ENCODE measurements around the gene CAMKK2.

Gene CAMKK2

DNA sequence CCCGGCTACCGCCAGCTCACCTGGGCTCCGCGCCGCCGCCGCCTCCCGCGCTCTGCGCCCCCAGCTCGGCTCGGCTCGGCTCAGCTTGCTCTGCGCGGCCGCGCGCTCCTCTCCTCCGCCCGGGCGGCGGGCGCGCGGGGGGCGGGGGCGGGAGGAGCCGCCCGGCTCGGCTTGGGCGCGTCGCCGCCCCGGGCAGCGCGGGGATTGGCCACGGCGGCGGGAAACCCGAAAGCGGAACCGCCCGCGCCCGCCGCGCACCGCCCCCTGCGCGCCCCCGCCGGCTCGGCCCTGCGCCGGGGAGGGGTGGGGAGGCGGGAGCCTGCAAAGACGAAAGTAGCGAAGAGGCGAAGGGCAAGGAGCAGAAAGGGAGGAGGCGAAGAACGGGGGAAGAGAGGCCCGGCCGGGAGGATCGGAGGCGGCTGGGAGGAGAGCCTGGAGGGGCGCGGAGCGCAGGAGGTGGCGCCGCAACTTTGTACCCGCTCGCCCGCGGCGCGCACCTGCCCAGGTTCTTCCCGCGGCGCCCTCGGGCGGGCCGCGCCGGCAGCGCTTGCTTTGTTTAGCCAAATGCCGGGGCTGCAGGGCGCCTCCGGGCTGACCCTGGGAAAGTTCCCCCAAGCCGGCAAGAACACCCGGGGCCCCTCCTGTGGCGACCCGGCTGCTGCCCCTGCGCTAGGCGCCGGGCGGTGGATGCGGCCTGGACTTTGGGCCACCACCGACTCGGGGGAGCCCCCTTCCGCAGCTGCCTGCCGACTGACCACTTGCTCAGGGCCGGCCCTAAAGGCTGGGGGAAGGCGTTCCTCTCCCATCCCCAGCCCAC is at the start of gene CAMKK2:
TSS of gene CAMKK2 (minus strand) at position 92 of the 817 bp plus-strand sequence. CDS start 22,183 bp downstream, outside the sequence.
- ChIA-PET POLR2A (interaction anchor here (0.6 to 1.7 kb wide), 4 partner anchors 9 to 26 kb away, joined by 3 to 7 read pairs (median 4); no protein-coding TSS in a partner anchor), CTCF (interaction anchor here (0.5 to 1.0 kb wide), 2 partner anchors 146 to 648 kb away, joined by 3 read pairs; no protein-coding TSS in a partner anchor)
- H3K4me3 ChIP-seq (ENCODE audit: low read depth, low read length) = peak within 1 kb of the TSS; percentile 85
- DNase-seq (ENCODE audit: low read depth, low spot score) = no peak
- TF ChIP-seq, protein P1, sequence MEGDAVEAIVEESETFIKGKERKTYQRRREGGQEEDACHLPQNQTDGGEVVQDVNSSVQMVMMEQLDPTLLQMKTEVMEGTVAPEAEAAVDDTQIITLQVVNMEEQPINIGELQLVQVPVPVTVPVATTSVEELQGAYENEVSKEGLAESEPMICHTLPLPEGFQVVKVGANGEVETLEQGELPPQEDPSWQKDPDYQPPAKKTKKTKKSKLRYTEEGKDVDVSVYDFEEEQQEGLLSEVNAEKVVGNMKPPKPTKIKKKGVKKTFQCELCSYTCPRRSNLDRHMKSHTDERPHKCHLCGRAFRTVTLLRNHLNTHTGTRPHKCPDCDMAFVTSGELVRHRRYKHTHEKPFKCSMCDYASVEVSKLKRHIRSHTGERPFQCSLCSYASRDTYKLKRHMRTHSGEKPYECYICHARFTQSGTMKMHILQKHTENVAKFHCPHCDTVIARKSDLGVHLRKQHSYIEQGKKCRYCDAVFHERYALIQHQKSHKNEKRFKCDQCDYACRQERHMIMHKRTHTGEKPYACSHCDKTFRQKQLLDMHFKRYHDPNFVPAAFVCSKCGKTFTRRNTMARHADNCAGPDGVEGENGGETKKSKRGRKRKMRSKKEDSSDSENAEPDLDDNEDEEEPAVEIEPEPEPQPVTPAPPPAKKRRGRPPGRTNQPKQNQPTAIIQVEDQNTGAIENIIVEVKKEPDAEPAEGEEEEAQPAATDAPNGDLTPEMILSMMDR (IDR thresholded peaks at IDR 0.05; ENCODE audit: insufficient read depth, low read length, missing control alignments) = no peak

DNA sequence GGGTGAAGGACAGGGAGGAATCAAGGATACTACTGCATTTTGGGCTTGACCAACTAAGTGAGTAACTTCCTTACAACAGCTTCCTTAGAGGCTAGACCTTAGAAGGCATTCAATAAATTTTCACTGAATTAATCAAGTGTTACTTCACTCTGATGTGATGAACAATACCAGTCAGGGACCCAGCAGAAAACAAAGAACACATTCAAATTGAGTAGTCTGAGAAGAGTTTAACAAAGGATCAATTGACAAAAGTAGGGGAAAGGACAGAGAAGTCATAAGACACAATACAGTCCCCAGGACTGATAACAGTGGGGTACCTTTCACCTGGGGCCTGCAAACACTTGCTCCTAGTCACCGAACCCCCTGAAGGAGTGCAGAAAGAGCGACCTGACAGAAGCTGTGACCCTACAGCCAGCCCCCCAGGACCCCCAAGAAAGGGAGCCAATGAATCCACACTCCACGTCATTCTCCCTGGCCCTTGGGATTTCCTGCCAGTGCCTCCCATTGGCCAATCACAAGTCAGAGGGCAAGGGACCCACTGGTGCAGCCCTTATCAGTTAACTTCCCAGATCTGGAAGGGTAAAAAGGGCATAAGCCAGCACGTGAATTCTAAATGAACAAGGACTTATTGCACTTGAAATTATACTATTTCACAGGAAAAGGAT is 48.8 kb upstream of the CAMKK2 start:
- TF ChIP-seq, protein P1 (IDR thresholded peaks at IDR 0.05; ENCODE audit: insufficient read depth, low read length, missing control alignments) = no peak
- H3K4me3 ChIP-seq (ENCODE audit: low read depth, low read length) = no peak overlapping the region
- no peak for DNase-seq (ENCODE audit: low read depth, low spot score)
- CTCF ChIA-PET = interaction anchor here (1.3 to 7.9 kb wide), 4 partner anchors 11 to 97 kb away, joined by 3 to 117 read pairs (median 30); no protein-coding TSS in a partner anchor
- POLR2A ChIA-PET = no interaction called here

DNA sequence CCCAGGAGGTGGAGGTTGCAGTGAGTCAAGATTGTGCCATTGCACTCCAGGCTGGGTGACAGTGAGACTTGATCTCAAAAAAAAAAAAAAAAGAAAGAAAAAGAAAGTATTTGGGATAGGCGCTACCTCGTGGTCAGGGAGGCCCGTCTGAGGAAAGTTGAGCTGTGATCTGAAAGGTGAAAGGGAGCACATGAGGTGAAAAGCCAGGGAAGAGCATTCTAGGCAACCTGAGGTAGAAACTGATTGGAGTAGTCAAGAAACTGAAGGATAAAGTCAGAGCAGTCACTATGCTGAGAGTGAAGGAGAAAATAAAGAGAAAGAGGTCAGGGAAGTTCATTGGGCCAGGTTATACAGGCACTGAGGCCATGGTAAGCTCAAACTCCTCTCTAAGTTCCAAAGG is 48.0 kb upstream of the CAMKK2 start:
- ChIA-PET POLR2A (no interaction called here), CTCF (interaction anchor here (1.3 to 4.3 kb wide), 3 partner anchors 10 to 98 kb away, joined by 3 to 35 read pairs (median 24); no protein-coding TSS in a partner anchor)
- TF ChIP-seq, protein P1 (IDR thresholded peaks at IDR 0.05; ENCODE audit: insufficient read depth, low read length, missing control alignments) = no peak

DNA sequence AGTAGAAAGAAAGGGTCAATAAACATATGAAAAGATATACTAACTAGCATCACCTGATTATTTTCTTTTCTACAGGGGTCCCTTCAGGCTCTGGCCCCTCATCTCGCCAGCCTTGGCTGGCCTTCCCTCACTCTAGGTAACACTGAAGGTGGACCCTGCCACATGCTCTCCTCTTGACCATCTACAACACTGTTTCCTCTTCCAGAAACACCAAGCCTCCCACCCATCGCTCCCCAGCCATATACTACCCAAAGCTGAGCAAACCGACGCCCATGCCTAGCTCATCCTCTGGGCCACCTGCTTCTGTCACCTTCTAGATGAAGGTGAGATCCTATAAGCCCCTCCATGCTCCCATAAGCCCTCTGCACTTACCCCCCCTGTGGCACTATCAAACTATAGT is 40.9 kb upstream of the CAMKK2 start:
- no peak for DNase-seq (ENCODE audit: low read depth, low spot score)
- ChIA-PET CTCF (interaction anchor here (0.8 to 16.4 kb wide), 8 partner anchors 9 to 106 kb away, joined by 3 to 371 read pairs (median 28); partner anchors contain the start of gene ANAPC5), POLR2A (no interaction called here)
- TF ChIP-seq, protein P1 (IDR thresholded peaks at IDR 0.05; ENCODE audit: insufficient read depth, low read length, missing control alignments) = no peak
- H3K4me3 ChIP-seq (ENCODE audit: low read depth, low read length) = no peak overlapping the region

More for the DNA sequence above, 48.0 kb upstream of the CAMKK2 start:
- H3K4me3 ChIP-seq (ENCODE audit: low read depth, low read length) = no peak overlapping the region
- DNase-seq (ENCODE audit: low read depth, low spot score) = no peak

DNA sequence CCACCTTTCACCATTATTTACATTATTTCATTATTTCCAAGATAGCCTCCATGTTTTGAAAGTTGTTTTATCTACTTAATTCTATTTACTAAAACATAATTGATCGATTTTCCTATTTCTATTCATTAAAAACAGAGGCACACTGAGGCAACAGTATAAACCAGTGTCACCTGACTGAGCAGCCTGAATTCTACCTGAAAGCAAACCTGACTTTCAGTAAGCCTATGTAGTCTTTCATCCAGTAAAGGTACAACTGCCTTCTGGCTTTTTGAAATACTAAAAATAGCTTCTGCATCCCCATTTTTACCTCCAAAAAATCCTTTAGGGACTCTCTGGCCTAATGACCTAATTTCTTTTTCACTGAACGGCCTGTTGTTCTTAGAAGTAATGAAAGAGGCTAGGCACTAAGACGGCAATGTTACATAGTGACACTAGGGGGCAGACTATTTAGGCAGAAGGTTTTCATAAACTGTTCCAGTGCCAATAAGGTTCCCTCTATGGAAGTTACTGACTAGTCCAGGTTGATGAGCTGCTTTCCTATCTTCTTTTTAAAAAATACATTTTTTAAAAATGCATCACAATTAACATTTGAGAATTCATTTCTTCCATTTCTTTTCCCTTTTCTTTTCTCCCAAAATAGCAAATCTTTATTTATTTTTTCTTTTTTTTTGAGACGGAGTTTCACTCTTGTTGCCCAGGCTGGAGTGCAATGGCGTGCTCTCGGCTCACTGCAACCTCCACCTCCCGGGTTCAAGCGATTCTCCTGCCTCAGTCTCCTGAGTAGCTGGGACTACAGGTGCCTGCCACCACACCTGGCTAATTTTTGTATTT is 38.2 kb upstream of the CAMKK2 start:
- ChIA-PET CTCF (interaction anchor here (0.6 to 16.4 kb wide), 42 partner anchors 9 to 347 kb away, joined by 3 to 371 read pairs (median 5); partner anchors contain the start of genes ANAPC5 and RNF34), POLR2A (no interaction called here)
- TF ChIP-seq, protein P1 (IDR thresholded peaks at IDR 0.05; ENCODE audit: insufficient read depth, low read length, missing control alignments) = peak; percentile 73
- DNase-seq (ENCODE audit: low read depth, low spot score) = peak; percentile 36
- H3K4me3 ChIP-seq (ENCODE audit: low read depth, low read length) = no peak overlapping the region

Data from AG04449 (cell line).